GM13977 (cell line): ENCODE measurements around the gene TUBB4A.

Source experiments
- DNase-seq: peaks from one replicate; pipeline ENCODE4 v3.0.0; 2012; ENCODE audit warnings: low spot score
- CTCF ChIP-seq: IDR thresholded peaks from 2 replicates; pipeline ENCODE4 v1.5.1; 2012; ENCODE audit warnings: mild to moderate bottlenecking, control low read depth; ENCODE audit not compliant: insufficient read depth; ENCODE audit errors: extremely low read depth, missing control alignments
- in situ Hi-C: fragments of 300-500 bp; cut with MboI; formaldehyde crosslinking; loops from one replicate; pipeline ENCODE4 v1.12.0; 2022; ENCODE audit warnings: low sequenced_read_pairs, low pct_unique_long_range_greater_than_20kb, mixed read lengths, inconsistent platforms; ENCODE audit not compliant: unreplicated experiment

Gene TUBB4A

GRCh38 chr19:6453951-6454565, 48.1 kb downstream of the TUBB4A start:
- in situ Hi-C loops: no loop called here
- no peak for DNase-seq
- no peak for TF ChIP-seq CTCF

- in situ Hi-C loops: no loop called here
- no peak for DNase-seq
- TF ChIP-seq CTCF: no peak
Measured at GRCh38 chr19:6452899-6453298, 49.2 kb downstream of the TUBB4A start.

DNA sequence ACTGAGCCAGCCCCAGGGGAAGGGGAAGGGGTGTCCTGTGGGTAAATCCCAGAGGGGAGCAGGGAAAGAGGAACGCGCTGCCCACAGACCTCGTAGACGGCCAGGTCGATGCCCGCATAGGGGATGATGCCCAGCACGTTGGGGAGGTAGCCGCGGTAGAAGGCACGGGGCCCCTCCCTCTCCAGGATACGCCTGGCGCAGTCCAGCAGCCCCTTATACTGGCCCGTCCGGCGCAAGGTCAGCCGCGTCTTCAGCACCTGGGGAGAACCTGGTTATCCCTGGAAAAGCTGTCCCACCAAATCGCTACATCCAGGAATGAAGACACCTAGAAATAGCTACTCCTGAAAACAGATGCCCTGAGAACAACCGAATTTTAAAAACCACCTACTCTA, 49.9 kb downstream of the TUBB4A start:
- no peak for TF ChIP-seq CTCF
- in situ Hi-C loops: no loop called here
- no peak for DNase-seq

GRCh38 chr19:6451583-6452222, 50.4 kb downstream of the TUBB4A start:
- DNase-seq: no peak
- TF ChIP-seq CTCF: no peak
- in situ Hi-C loops: no loop called here

DNA sequence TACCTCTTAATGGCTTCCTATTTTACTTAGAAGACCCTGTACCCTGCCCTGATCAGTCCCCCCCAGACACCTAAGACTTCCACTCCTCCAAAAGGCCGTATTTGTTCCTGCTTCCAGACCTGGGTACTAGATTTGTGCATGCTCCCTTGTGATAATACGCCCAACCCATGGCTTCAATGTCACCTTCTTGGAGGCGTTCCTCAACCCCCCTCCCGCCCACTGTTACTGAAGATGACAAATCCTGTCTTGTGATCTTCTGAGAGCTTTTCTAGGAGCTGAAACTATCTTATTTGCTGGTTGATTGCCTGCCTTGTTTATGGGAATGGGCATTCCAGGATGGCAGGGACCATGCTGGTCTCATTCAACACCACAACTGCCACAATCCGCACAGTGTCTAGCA, 51.9 kb downstream of the TUBB4A start:
- no peak for TF ChIP-seq CTCF
- no peak for DNase-seq
- in situ Hi-C loops: no loop called here

- TF ChIP-seq CTCF: no peak
- in situ Hi-C loops: no loop called here
- DNase-seq: no peak
Measured at GRCh38 chr19:6448045-6448444, 54.1 kb downstream of the TUBB4A start.

DNA sequence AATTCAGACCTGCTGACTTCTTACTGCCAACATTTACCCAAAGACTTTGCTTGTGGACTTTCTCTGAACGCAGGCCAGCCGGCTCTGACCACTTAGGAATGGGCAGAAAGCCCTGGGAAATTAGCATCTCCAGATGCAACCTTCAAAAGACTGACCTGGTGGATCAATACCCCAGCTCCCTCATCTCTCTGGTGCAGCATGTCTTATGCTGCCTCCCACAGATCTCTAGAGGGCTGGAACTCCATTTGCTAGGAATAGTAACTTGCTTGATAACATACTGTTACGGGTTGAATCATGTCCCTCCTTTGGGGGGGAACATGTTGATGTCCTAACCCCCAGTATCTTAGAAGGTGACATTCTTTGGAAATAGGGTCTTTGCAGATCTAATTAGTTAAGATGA, 55.7 kb downstream of the TUBB4A start:
- in situ Hi-C loops: no loop called here
- TF ChIP-seq CTCF: no peak
- no peak for DNase-seq
